Astrocyte (in vitro differentiated cells and primary cell): ENCODE results near the gene ATPAF2.

ENCODE experiments used
- EZH2 ChIP-seq: IDR thresholded peaks from 2 replicates; pipeline ENCODE4 v1.6.1; 2012; ENCODE audit warnings: mild to moderate bottlenecking, low read length, inconsistent platforms; ENCODE audit not compliant: insufficient read depth
- TF ChIP-seq, protein P1 (sequence below): IDR thresholded peaks from 2 replicates; pipeline ENCODE4 v1.5.1; 2011; ENCODE audit warnings: low read depth, mild to moderate bottlenecking, inconsistent platforms, low read length, moderate library complexity; ENCODE audit not compliant: insufficient read depth

DNA sequence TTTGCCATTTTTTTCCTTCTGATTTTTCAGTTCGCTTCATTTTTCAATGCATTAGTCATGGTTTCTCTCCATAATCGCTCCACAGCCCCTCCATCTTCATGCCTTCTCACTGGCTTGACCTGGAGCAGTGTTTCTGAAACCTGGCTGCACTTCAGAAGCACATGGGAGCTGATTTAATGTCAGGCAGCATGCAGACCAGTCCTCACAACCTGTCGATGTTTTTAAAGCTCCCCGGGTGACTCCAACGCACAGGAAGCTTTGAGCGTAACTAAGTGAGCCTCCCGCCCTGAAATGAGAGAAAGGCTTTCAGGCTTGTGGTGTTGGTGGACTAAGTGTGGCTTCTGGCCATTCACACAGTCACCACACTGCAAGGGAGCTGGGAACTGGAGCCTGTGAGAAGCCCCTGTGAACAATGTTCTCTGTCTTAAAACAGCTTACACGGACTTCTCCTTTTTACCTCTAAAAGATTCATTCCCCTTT lies 31.9 kb upstream of the ATPAF2 start:
- TF ChIP-seq, protein P1, sequence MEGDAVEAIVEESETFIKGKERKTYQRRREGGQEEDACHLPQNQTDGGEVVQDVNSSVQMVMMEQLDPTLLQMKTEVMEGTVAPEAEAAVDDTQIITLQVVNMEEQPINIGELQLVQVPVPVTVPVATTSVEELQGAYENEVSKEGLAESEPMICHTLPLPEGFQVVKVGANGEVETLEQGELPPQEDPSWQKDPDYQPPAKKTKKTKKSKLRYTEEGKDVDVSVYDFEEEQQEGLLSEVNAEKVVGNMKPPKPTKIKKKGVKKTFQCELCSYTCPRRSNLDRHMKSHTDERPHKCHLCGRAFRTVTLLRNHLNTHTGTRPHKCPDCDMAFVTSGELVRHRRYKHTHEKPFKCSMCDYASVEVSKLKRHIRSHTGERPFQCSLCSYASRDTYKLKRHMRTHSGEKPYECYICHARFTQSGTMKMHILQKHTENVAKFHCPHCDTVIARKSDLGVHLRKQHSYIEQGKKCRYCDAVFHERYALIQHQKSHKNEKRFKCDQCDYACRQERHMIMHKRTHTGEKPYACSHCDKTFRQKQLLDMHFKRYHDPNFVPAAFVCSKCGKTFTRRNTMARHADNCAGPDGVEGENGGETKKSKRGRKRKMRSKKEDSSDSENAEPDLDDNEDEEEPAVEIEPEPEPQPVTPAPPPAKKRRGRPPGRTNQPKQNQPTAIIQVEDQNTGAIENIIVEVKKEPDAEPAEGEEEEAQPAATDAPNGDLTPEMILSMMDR, result no peak
- TF ChIP-seq EZH2, result no peak
